ENCODE measurements around the gene USE1. TPM values are rescaled to one million over a fixed set of nuclear protein-coding genes. Genes with fewer than 3 reads are reported as not detected.

The USE1 gene
- polyA plus RNA-seq, 2 of the 4 experiments (the other 2 are of a cell fraction) = 10.1 to 16.5 TPM

GRCh38 chr19:17172624-17173345 is 42.4 kb upstream of the USE1 start:
- ChIA-PET POLR2A (no interaction called here), CTCF (interaction anchor here (0.6 to 1.1 kb wide), 4 partner anchors 35 to 572 kb away, joined by 3 to 7 read pairs (median 4); no protein-coding TSS in a partner anchor)
- WGBS (ENCODE audit: missing lambda C conversion rate) = 92% methylated on average over 7 of the region's 33 CpGs
- no peak for ATAC-seq
- Histone ChIP-seq H3K4me2 (no peak overlapping the region), H3K27ac (no peak overlapping the region), H3K4me1 (no peaks in the 10 kb centered on the region), H3K9me3 (no peaks in the 10 kb centered on the region), H3K4me3 (no peak overlapping the region)
- no peak for FAIRE-seq
- TF ChIP-seq KDM1A (IDR thresholded peaks at IDR 0.05; ENCODE audit: low read depth) (no peak), MAFK (IDR thresholded peaks at IDR 0.05; ENCODE audit: partially characterized antibody) (no peak), REST (IDR thresholded peaks at IDR 0.05) (no peak), GATA3 (IDR thresholded peaks at IDR 0.05; ENCODE audit: borderline replicate concordance) (no peak), FOXS1 (CRISPR knock-in tag; IDR thresholded peaks at IDR 0.05) (no peak), ESRRA (IDR thresholded peaks at IDR 0.05; ENCODE audit: borderline replicate concordance, low read length) (no peak)
- no peak for DNase-seq (ENCODE audit: low read depth in 1 of 2, low spot score in 1 of 2)

GRCh38 chr19:17178291-17178690 is 36.9 kb upstream of the USE1 start:
- 96% methylated on average over 10 of the region's 10 CpGs for WGBS (ENCODE audit: missing lambda C conversion rate)

More at GRCh38 chr19:17178291-17178690, 36.9 kb upstream of the USE1 start:
- ATAC-seq (no peak), FAIRE-seq (no peak), DNase-seq (ENCODE audit: low read depth in 1 of 2, low spot score in 1 of 2) (no peak)
- Histone ChIP-seq H3K4me3 (no peak overlapping the region), H3K4me2 (no peak overlapping the region), H3K4me1 (no peaks in the 10 kb centered on the region), H3K27ac (no peak overlapping the region), H3K9me3 (no peaks in the 10 kb centered on the region)
- TF ChIP-seq EHF (CRISPR knock-in tag; IDR thresholded peaks at IDR 0.05) = no peak
- no peak for TF ChIP-seq NPAS2 (CRISPR knock-in tag; IDR thresholded peaks at IDR 0.05; ENCODE audit: borderline replicate concordance)
- no peak for TF ChIP-seq RARB (CRISPR knock-in tag; IDR thresholded peaks at IDR 0.05)
- TF ChIP-seq ZFP36 (IDR thresholded peaks at IDR 0.05; ENCODE audit: borderline replicate concordance, partially characterized antibody) = no peak
- TF ChIP-seq REST (IDR thresholded peaks at IDR 0.05) = no peak
- TF ChIP-seq ZC3H11A (IDR thresholded peaks at IDR 0.05) = no peak
- no peak for TF ChIP-seq CTCF (IDR thresholded peaks at IDR 0.05)
- no peak for TF ChIP-seq HOXA7 (CRISPR knock-in tag; IDR thresholded peaks at IDR 0.05)
- TF ChIP-seq SREBF2 (IDR thresholded peaks at IDR 0.05) = no peak
- TF ChIP-seq HDAC2 (IDR thresholded peaks at IDR 0.05) = no peak
- no peak for TF ChIP-seq FOXS1 (CRISPR knock-in tag; IDR thresholded peaks at IDR 0.05)
- TF ChIP-seq RNF2 (IDR thresholded peaks at IDR 0.05; ENCODE audit: borderline replicate concordance, low read depth) = no peak
- TF ChIP-seq JUNB (IDR thresholded peaks at IDR 0.05) = no peak
- no peak for TF ChIP-seq HEYL (CRISPR knock-in tag; IDR thresholded peaks at IDR 0.05)
- TF ChIP-seq HMGXB4 (CRISPR knock-in tag; IDR thresholded peaks at IDR 0.05; ENCODE audit: borderline replicate concordance) = no peak
- TF ChIP-seq RFX5 (IDR thresholded peaks at IDR 0.05) = no peak
- TF ChIP-seq POLR2AphosphoS2 (conservative IDR thresholded peaks at IDR 0.05; ENCODE audit: low read length) = no peak
- TF ChIP-seq RAD21 (conservative IDR thresholded peaks at IDR 0.05 in 1 of 2, IDR thresholded peaks at IDR 0.05 in 1 of 2) = no peak
- TF ChIP-seq MYC (IDR thresholded peaks at IDR 0.05; ENCODE audit: borderline replicate concordance, low read length) = no peak
- no peak for TF ChIP-seq HOXB13 (CRISPR knock-in tag; IDR thresholded peaks at IDR 0.05; ENCODE audit: low read depth)
- ChIA-PET POLR2A (no interaction called here), CTCF (no interaction called here)
